HK-2 (cell line): Measurements from ENCODE around the gene CACYBP.

Experiments used
- DNase-seq: peaks from one replicate; pipeline ENCODE4 v3.0.0-alpha.2; 2018; ENCODE audit not compliant: unreplicated experiment

Gene CACYBP

GRCh38 chr1:174999936-175000696 is at the start of gene CACYBP:
Gene CACYBP (plus strand): TSS chr1:174999947. CDS start chr1:175000181, 234 bp downstream.
- no peak for DNase-seq

GRCh38 chr1:174953285-174954072 is 46.3 kb upstream of the CACYBP start:
- no peak for DNase-seq

GRCh38 chr1:174954073-174954460 is 45.7 kb upstream of the CACYBP start:
- no peak for DNase-seq

GRCh38 chr1:174954671-174955669 is 44.8 kb upstream of the CACYBP start:
- no peak for DNase-seq

- DNase-seq = no peak
Observed at GRCh38 chr1:174956086-174956485, 43.7 kb upstream of the CACYBP start.

- no peak for DNase-seq
Observed at GRCh38 chr1:174956976-174957375, 42.8 kb upstream of the CACYBP start.

- DNase-seq = no peak
Observed at GRCh38 chr1:174957829-174958228, 41.9 kb upstream of the CACYBP start.

- DNase-seq = no peak
Observed at GRCh38 chr1:174958396-174958795, 41.4 kb upstream of the CACYBP start.

GRCh38 chr1:174960362-174960761 is 39.4 kb upstream of the CACYBP start:
- no peak for DNase-seq

GRCh38 chr1:174963529-174964125 is 36.1 kb upstream of the CACYBP start:
- DNase-seq = no peak

GRCh38 chr1:174964261-174964971 is 35.3 kb upstream of the CACYBP start:
- no peak for DNase-seq

- DNase-seq = no peak
Observed at GRCh38 chr1:174964972-174965361, 34.8 kb upstream of the CACYBP start.

GRCh38 chr1:174965362-174966007 is 34.3 kb upstream of the CACYBP start:
- DNase-seq = no peak

GRCh38 chr1:174966008-174966572 is 33.7 kb upstream of the CACYBP start:
- no peak for DNase-seq

- DNase-seq = no peak
Observed at GRCh38 chr1:174967845-174968705, 31.7 kb upstream of the CACYBP start.

GRCh38 chr1:174968750-174969244 is 30.9 kb upstream of the CACYBP start:
- DNase-seq = no peak

GRCh38 chr1:174969977-174970376 is 29.8 kb upstream of the CACYBP start:
- no peak for DNase-seq

- DNase-seq = no peak
Observed at GRCh38 chr1:174971466-174971865, 28.3 kb upstream of the CACYBP start.

- no peak for DNase-seq
Observed at GRCh38 chr1:174971902-174972301, 27.8 kb upstream of the CACYBP start.
